Activated naive CD4-positive, alpha-beta T cell (primary cell): Measurements from ENCODE around the gene MAN2B2.

ENCODE experiments used
- DNase-seq, 4 experiments: peaks; one replicate each; lab custom pipeline; 2025; lab: John Stamatoyannopoulos, UW

Gene MAN2B2

GRCh38 chr4:6568148-6568547 is 6.8 kb upstream of the MAN2B2 start:
- no peak for DNase-seq

DNA sequence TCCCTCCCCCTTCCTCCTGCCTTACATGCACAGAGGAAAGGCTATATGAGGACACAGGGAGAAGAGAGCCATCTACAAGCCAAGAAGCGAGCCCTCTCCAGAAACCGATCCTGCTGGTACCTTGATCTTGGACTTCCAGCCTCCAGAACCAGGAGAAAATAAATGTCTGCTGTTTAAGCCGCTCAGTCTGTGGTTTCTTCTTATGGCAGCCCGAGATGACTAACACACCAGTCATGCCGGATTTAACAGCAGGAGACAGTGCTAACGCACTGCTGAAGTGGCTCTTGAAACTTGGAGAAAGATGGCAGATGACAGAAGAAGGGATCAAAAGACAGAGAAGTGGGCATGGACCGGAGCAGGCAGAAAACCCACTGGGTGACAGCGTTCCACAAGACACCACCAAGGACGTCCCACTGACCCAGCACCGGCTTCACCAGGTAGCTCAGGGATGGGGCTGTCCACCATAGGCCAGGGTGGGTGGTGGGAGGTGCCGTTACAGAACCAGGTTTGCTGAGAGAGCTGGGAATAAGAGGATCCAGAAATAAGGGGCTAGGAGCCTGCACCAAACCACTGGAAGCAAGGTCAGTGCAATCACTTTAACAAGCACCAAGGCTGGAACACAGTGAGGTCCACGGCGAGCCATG is 6.2 kb upstream of the MAN2B2 start:
- no peak for DNase-seq

DNA sequence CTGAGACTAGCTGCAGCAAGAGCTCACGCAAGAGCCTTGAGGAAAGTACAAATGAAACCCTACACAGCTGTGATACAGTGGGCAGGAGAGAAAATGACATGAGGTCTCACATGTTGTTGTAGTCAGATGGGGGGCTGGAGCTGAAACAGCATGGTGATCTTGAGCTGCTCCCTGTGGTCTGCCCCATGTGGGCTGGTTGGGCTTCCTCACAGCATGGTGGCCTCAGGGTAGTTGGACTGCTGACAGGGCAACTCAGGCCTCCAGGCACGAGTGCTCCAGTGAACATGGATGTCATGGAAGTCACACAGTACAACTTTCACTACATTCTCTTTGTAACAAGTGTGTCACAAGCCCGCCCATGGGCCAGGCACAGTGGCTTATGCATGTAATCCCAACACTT is 3.4 kb upstream of the MAN2B2 start:
- DNase-seq: no peak

- DNase-seq: no peak
These were observed 1.4 kb upstream of the MAN2B2 start for GRCh38 chr4:6573551-6573950.

- DNase-seq: no peak
These were observed 823 bp upstream of the MAN2B2 start for GRCh38 chr4:6573986-6574746.

DNA sequence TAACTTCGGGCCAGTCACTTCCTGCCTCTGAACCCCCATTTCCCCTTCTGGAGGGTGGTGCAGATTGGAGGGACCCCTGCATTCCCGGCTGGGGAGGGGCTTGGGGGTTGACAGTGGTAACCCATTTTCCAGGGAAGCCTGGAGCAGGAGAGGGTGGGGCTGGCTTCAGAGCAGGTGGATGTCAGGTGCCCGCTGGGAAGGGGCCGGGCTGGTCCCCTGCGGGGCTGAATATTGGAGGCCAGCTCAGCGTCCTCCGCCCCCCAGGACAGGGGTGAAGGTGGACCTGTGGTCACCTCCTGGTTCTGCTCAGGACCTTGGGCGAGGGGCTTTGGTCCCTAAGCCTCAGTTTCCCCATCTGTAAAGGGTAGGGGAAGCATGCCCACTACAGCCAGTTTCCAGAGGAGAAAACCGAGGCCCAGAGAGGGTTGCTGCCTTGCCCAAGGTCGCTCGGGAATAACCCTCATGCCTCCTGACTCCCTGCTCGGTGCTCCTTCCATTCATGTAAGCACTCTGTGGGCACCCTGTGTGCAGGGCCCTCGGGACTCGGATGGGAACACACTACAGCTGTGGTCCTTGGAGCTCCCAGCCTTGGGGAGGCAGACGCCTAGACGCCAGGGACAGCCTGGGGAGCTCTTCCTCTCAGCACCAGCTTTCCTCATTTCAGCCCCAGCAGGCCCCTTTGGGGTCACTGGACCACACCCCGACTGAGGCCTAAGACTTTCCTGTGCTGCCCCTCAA is 683 bp downstream of the MAN2B2 start:
- no peak for DNase-seq

DNA sequence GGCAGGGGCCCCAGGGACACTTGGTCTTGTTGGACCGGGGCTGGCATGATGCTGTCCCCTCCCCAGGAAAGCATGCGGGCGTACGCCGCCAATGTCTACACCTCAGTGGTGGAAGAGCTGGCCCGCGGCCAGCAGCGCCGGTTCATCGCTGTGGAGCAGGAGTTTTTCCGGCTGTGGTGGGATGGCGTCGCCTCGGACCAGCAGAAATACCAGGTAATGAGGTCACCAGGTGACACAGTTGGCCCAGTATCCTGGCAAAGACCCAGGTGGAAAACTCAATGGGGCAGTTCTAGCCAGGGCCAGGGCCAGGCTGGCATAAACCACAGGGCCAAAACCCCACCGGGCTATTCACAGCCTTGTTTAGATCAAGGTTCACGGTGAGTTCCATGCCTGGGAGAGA is 1.5 kb downstream of the MAN2B2 start:
- DNase-seq: no peak

- DNase-seq: no peak
These were observed 1.9 kb downstream of the MAN2B2 start for GRCh38 chr4:6576932-6577331.

DNA sequence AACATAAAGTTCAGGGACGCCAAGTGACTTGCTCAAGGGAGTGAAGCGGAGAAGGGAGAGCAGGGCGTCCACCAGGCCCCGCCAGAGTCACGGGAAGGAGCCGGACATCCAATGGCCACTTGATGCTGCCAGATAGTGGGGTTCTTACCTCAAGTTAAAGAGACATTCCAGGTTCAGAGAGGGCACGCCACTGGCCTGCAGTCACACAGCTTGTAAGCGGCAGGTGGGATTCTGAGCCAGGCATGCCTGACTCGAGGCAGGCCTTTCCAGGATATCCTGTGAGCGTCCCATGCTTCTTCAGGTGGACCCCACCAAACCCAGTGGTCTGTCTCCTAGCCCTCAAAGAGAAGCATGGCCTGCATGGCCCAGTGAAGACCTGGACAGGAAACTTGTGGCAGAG is 2.4 kb downstream of the MAN2B2 start:
- DNase-seq: no peak

DNA sequence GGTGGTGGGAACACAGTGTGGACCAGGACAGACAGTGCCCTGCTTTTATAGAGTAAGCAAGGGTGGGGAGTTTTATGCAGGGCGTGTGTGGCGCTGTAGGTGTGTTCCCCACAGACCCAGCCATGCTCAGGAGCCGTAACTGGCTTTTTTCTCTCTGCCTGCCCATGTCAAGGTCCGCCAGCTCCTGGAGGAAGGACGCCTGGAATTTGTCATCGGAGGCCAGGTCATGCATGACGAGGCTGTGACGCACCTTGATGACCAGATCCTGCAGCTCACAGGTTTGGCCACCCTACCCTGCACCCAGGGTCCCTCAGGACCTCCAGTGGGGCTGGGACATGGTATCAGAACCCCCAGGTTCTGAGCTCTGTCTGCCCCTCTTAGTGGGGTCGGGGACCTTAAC is 3.2 kb downstream of the MAN2B2 start:
- DNase-seq: no peak

GRCh38 chr4:6580353-6580752 is 5.4 kb downstream of the MAN2B2 start:
- DNase-seq: no peak

DNA sequence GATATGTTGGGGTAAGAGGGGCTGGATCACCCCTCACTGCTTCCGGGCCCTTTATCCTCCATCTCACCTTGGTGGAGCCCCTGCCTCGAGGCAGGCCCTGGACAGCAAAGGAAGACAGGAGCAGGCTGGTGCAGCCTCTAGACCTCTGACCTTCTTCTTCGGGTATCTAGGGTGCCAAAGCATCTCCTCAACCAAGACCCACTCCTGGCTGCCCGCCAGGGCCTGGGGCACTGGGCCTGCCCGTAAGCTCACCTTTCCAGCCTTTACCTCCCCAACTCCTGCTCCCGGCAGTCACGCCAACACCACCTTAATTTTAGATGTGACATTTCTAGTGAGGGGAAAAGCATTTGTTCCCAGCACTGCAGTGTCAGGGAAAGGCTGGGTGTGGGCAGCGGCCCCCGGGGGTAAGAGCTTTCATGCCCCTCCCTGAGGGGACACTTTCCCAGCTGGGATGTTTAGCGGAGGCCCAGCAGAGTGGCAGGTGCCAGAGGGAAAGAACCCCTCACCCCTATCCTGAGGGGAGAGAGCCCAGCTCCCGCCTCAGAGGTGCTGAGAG is 6.7 kb downstream of the MAN2B2 start:
- no peak for DNase-seq

DNA sequence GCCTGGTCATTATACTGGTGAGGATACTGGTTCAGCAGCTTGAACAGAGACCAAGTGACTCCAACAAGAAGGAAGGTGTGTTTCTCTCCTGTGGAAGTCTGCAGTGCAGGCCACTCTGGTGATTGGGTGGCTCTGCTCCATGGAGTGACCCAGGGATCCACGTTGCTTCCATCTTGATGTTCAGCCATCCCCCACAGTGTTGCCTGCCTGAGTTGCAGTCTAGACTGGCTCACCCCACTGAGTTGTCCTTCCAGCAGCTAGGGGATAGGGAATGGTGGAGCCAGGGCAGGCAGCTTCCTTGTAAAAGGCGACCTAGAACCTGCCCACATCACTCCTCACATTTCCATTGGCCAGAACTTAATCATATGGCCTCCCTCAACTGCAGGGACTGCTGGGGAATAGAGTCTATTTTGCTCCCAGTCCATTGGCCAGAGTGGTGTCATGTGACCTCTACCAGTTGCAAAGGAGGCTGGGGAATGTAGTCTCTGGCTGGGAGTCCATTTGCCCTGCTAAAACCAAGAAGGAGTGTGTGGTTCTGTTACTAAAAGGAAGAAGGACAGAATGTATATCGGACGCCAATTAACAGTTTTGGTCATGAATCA is 8.0 kb downstream of the MAN2B2 start:
- no peak for DNase-seq

GRCh38 chr4:6584865-6585264 is 9.9 kb downstream of the MAN2B2 start:
- DNase-seq: no peak

DNA sequence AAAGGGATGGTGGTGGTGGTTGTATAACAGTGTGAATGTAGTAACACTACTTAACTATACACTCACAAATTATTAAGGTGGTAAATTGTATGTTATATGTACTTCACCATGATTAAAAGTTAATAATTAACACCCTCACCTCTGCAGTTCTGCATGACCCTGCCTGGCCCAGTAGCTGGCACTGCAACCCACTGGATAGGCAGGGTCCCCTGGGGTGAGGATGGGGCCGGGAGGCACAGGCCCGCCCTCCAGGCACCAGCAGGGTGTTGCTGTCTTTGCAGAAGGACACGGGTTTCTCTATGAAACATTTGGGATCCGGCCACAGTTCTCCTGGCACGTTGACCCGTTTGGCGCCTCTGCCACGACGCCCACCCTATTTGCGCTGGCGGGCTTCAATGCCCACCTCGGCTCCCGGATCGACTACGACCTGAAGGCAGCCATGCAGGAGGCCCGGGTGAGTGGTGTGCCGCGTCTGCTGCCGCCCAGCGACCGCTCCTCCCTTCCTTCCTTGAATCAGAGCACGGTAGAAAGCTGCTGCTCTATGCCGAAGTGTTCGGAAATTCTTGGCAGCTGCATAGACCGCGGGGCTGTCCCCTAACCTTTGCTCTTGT is 11.8 kb downstream of the MAN2B2 start:
- DNase-seq: no peak

- no peak for DNase-seq
These were observed 14.5 kb downstream of the MAN2B2 start for GRCh38 chr4:6589444-6589843.

DNA sequence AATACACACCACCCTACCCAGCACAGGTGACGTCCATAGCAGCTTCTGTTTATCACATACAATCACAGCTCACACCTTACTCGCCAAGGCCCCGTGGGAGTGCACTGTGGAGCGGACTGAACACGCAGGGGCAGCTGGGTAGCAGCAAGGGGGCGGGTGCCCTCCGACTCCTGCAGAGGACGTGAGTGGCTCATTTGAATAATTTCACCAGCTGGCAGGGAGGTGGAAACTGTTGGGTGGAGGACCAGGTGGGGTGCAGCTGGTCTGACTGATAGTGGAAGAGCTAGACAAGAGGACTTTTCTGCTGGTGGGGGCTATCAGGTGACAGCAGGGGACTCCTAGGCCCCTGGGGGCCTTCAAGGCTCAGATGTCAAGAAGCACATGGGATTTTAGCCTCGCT is 16.3 kb downstream of the MAN2B2 start:
- DNase-seq: no peak

DNA sequence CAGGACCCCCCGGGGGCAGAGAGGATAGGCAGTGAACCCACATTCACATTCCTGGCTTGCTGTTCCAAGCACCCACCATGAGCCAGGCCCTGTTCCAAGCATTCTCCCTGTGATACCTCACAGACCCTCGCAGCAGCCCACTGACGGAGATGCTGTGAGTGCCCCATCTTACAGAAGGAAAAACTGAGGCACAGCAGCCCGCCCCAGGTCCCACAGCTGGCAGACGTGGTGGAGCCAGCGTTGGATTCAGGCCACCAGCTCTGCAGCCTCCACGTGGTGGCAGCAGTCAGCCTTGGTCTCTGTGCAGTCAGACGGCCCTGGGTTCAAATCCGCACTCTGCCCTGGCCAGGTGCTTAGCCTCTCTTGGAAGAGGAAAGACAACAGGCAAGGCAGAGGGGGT is 16.8 kb downstream of the MAN2B2 start:
- no peak for DNase-seq

DNA sequence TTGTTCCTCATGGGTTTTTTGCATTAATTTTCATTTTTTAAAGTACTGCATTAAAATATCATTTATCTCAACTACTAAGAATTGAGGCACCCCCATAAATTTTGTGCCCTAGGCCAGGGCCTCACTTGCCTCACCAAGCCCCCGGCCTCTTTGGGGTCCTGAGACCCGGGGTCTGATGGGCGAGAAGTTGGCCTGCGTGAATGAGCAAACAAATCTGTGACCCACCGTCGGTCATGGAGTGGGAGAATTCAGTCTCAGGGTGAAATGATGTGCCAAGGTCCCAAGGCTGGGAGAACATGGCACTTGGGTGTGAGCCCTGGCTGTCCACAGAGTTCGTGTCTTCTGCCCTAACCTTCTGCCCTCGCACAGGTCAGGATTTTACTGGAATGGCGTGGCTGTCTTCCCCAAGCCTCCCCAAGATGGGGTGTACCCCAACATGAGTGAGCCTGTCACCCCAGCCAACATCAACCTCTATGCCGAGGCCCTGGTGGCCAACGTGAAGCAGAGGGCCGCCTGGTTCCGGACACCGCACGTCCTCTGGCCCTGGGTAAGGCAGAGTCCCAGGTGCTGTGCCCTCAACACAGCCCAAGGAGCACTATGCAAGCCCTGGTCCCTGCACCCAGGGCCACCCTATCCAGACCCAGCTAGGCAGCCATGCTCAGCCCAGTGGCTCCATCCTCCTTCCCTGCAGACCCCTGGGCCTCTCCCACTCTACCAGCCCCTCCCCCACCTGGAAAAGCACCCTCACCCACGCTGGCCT is 18.0 kb downstream of the MAN2B2 start:
- no peak for DNase-seq

- DNase-seq: no peak
These were observed 19.4 kb downstream of the MAN2B2 start for GRCh38 chr4:6594341-6594740.

DNA sequence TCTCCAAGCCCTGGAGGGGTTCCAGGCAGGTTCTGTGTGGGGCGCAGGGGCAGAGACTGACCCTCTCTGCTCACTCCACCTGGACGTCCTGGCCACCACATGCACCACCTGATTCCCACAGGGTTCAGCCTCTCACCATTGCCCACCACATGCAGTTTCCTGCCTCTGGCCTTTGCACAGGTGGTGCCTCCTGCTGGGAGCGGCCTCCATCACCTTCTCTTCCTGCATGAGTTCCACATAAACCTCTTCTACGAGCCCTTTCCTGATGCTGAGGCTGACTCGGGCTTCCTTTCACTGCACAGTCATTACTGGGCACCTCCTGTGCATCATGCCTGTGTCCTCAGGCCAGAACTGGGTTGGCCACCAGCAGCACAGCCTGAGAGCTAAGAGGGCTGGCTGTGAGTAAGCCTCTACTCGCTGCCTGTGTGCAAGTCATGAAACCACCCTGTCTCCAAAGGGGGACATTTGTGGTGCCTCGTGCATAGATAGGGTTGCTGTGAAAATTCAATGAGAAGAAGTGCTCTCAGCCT is 19.9 kb downstream of the MAN2B2 start:
- no peak for DNase-seq
